Loucy (cell line): ENCODE data around the gene CORO1C.

Source experiments
- H2AFZ ChIP-seq: fragments of 200-600 bp; sonication (generic); 2 replicates; pipeline ENCODE4 v1.6.0; 2016; ENCODE audit warnings: antibody characterized with exemption, mild to moderate bottlenecking, low read length, moderate library complexity
- H3F3A ChIP-seq: fragments of 200-600 bp; 2 replicates; pipeline ENCODE4 v1.6.0; 2016; ENCODE audit warnings: antibody characterized with exemption, low read depth, mild to moderate bottlenecking
- H3K27me3 ChIP-seq: fragments of 200-600 bp; sonication (generic); 2 replicates; pipeline ENCODE4 v1.6.1; 2014; ENCODE audit warnings: low read length, mild to moderate bottlenecking; ENCODE audit not compliant: insufficient read depth, poor library complexity, severe bottlenecking
- H3K36me3 ChIP-seq: fragments of 200-600 bp; sonication (generic); 2 replicates; pipeline ENCODE4 v1.6.1; 2016; ENCODE audit warnings: low read length; ENCODE audit not compliant: insufficient read depth
- H3K4me1 ChIP-seq: fragments of 200-600 bp; sonication (generic); 2 replicates; pipeline ENCODE4 v1.5.1; 2014; ENCODE audit warnings: low read length, mild to moderate bottlenecking; ENCODE audit not compliant: insufficient read depth, poor library complexity, severe bottlenecking
- H3K4me2 ChIP-seq: fragments of 200-600 bp; sonication (generic); 2 replicates; pipeline ENCODE4 v1.6.0; 2014; ENCODE audit warnings: antibody characterized with exemption, low read length, low read depth, mild to moderate bottlenecking; ENCODE audit not compliant: poor library complexity, severe bottlenecking
- H3K4me3 ChIP-seq: fragments of 200-600 bp; sonication (generic); 2 replicates; pipeline ENCODE4 v1.5.1; 2014; ENCODE audit warnings: low read length, mild to moderate bottlenecking, mixed read lengths; ENCODE audit not compliant: poor library complexity, severe bottlenecking
- H3K79me2 ChIP-seq: fragments of 200-600 bp; sonication (generic); 2 replicates; pipeline ENCODE4 v1.6.1; 2014; ENCODE audit warnings: low read length; ENCODE audit not compliant: insufficient read depth
- H3K9ac ChIP-seq: fragments of 200-600 bp; sonication (generic); 2 replicates; pipeline ENCODE4 v1.6.0; 2014; ENCODE audit warnings: mild to moderate bottlenecking, low read depth, low read length, moderate library complexity; ENCODE audit not compliant: poor library complexity, severe bottlenecking
- H3K9me2 ChIP-seq: fragments of 200-600 bp; sonication (generic); replicated peaks from 2 replicates; pipeline ENCODE4 v1.6.1; 2016; ENCODE audit warnings: low read depth, low read length, mixed read lengths
- H3K9me3 ChIP-seq: fragments of 200-600 bp; sonication (generic); 2 replicates; pipeline ENCODE4 v1.6.1; 2014; ENCODE audit warnings: mild to moderate bottlenecking, antibody characterized with exemption, low read length, low read depth; ENCODE audit not compliant: insufficient read depth
- H4K20me1 ChIP-seq: fragments of 200-600 bp; sonication (generic); 2 replicates; pipeline ENCODE4 v1.6.0; 2014; ENCODE audit warnings: antibody characterized with exemption, low read length, mild to moderate bottlenecking; ENCODE audit not compliant: insufficient read depth, poor library complexity, severe bottlenecking
- EZH2phosphoT487 ChIP-seq: fragments of 200-600 bp; IDR thresholded peaks from 2 replicates; pipeline ENCODE4 v1.6.1; 2018; ENCODE audit warnings: antibody characterized with exemption, mild to moderate bottlenecking, moderate library complexity, borderline replicate concordance
- TF ChIP-seq, protein P1 (sequence below): fragments of 200-600 bp; sonication (generic); conservative IDR thresholded peaks from 2 replicates; pipeline ENCODE4 v1.5.1; 2014; ENCODE audit warnings: mild to moderate bottlenecking, antibody characterized with exemption, low read length

Gene CORO1C

DNA sequence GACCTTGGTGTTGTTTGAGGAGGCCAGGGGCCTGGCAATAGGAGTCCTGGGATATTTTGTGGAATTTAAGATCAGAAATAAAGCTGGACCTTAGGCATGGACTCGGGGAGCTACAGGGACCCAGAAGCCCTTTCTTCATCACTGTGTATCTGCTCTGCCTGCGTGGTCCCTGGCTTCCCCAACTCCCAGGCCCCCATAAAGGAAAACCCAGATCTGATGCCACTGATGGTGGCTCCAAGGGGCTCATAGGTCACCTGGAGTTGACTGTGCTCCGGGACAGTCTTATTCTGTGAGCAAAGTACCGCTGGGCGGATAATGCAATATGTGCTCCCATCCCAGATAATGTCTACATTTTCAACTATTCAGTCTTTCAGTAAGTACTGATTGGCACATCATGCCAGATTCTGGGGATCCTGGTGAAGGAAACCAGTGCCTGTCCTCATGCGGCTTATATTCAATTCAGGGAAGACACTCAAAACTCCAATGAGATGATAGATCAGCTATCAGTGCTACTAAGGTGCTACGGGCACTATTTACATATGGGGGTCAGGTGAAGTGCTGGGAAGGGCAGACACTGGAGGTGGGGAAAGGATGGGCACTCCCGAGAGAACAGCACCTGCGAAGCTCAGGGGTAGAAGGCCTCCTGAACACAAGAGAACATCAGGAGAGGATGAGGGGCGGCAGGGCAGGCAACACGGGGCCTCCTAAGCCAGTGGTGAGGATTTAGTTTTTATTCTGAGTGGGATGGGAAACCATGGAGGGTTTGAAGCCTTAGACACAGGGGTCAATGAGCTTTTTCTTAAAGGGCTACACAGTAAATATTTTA is 92.1 kb downstream of the CORO1C start:
- peaks cover under 1% of the 10 kb centered on the region; the same call in 1 of the 2 replicates for H3K36me3 ChIP-seq
- TF ChIP-seq, protein P1, sequence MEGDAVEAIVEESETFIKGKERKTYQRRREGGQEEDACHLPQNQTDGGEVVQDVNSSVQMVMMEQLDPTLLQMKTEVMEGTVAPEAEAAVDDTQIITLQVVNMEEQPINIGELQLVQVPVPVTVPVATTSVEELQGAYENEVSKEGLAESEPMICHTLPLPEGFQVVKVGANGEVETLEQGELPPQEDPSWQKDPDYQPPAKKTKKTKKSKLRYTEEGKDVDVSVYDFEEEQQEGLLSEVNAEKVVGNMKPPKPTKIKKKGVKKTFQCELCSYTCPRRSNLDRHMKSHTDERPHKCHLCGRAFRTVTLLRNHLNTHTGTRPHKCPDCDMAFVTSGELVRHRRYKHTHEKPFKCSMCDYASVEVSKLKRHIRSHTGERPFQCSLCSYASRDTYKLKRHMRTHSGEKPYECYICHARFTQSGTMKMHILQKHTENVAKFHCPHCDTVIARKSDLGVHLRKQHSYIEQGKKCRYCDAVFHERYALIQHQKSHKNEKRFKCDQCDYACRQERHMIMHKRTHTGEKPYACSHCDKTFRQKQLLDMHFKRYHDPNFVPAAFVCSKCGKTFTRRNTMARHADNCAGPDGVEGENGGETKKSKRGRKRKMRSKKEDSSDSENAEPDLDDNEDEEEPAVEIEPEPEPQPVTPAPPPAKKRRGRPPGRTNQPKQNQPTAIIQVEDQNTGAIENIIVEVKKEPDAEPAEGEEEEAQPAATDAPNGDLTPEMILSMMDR: no peak
- no peak for TF ChIP-seq EZH2phosphoT487
- H3K9me2 ChIP-seq: no peaks in the 10 kb centered on the region
- H3F3A ChIP-seq: peaks cover 12% of the 10 kb centered on the region; the same call in 1 of the 2 replicates
- H3K4me1 ChIP-seq: peaks cover 50% of the 10 kb centered on the region
- no peaks in the 10 kb centered on the region for H3K27me3 ChIP-seq
- peak overlapping the region; percentile 42 for H3K9ac ChIP-seq
- H4K20me1 ChIP-seq: no peaks in the 10 kb centered on the region
- no peaks in the 10 kb centered on the region for H3K9me3 ChIP-seq
- H2AFZ ChIP-seq: no peak overlapping the region
- peak overlapping the region; percentile 44 for H3K4me2 ChIP-seq
- H3K4me3 ChIP-seq: no peak overlapping the region
- H3K79me2 ChIP-seq: no peaks in the 10 kb centered on the region

DNA sequence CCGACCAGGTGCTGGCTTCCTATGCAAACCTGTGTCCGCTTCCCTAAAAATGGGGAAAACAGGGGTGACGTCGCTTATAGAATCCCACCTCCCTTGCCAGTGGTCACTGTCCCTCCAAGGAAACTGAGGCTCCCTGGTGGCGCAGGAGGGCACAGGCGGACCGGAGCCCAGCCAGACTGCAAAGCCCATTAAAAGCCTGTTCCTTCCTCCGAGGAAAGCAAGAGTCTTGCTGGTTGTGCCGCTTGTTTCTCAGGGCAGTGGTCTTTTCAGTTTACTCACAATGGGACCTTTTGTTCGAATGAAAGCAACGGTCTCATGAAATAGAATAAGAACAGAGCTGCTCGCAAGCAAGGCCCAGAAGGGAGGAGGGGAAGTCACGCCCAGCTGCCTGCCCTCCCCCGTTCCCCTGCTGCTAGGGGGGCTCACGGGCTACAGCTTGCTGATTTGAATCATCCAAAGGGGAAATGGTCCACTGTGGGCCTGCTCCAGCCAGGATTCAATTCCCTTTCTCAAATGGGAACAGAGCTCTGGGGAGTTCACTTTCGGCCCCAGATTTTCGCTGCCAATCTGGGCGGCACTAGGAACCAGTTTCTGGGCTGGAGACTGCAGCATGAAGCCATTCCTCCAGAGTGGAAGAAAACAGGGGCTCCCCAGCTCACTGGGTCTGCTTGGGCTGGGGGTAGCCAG is 93.0 kb downstream of the CORO1C start:
- TF ChIP-seq, protein P1: no peak
- TF ChIP-seq EZH2phosphoT487: no peak
- Histone ChIP-seq H3K4me1 (peaks cover 59% of the 10 kb centered on the region), H3K79me2 (no peaks in the 10 kb centered on the region), H3K9me2 (no peaks in the 10 kb centered on the region), H3K4me2 (peak overlapping the region; percentile 44), H3K4me3 (peak overlapping the region; percentile 24), H3F3A (peaks cover 12% of the 10 kb centered on the region; the same call in 1 of the 2 replicates), H4K20me1 (no peaks in the 10 kb centered on the region), H2AFZ (no peak overlapping the region), H3K36me3 (no peaks in the 10 kb centered on the region), H3K27me3 (no peaks in the 10 kb centered on the region), H3K9ac (peak overlapping the region; percentile 42), H3K9me3 (no peaks in the 10 kb centered on the region)

DNA sequence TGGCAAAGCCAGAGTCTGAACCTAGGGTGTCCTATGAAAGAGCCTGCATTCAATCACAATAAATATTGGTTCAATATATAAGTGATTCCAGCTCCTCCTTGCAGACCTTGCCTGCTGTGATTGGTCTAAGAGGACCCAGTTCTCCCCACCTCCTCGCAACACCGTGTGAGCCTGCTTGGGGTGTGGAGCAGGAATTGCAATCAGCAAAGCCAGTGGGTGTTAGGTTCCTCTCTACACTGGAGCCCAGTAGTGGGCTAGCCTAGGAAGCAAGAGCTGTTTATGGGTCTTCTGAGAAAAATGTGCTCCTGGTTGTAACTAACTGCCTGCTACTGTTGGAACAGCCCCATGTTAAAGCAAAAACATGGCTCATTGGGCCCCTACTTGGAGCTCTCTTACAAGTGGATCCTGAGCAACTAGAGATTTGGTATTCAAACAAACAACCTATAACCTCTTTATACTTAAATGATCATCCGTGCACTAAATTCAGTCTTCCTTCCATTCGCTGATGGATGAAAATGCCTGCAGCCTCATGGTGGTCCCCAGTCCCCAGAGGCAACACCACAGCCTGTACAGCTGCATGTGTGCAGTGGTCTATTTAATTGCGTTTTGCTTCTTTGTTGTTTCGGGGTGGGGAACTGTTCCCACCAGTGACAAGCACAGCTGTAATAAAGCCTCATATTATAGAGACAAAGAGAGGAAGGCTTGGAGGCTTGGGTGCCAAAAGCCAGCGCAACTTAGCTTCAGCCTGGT is 93.9 kb downstream of the CORO1C start:
- H3K9ac ChIP-seq: peak overlapping the region; percentile 42
- H2AFZ ChIP-seq: no peak overlapping the region
- no peaks in the 10 kb centered on the region for H3K79me2 ChIP-seq
- H4K20me1 ChIP-seq: no peaks in the 10 kb centered on the region
- H3K4me1 ChIP-seq: peaks cover 66% of the 10 kb centered on the region
- no peaks in the 10 kb centered on the region for H3K27me3 ChIP-seq
- no peaks in the 10 kb centered on the region for H3K9me2 ChIP-seq
- peak overlapping the region; percentile 44 for H3K4me2 ChIP-seq
- no peaks in the 10 kb centered on the region for H3K9me3 ChIP-seq
- peaks cover 12% of the 10 kb centered on the region; the same call in 1 of the 2 replicates for H3F3A ChIP-seq
- H3K4me3 ChIP-seq: peak overlapping the region; percentile 24
- TF ChIP-seq, protein P1: no peak
- TF ChIP-seq EZH2phosphoT487: no peak
- no peaks in the 10 kb centered on the region for H3K36me3 ChIP-seq
